NT2/D1 (cell line): ENCODE data around the gene ONECUT2.

Experiments
- DNase-seq: peaks from one replicate; pipeline ENCODE4 v3.0.0-alpha.2; 2011; ENCODE audit warnings: low read depth, low spot score
- H3K27me3 ChIP-seq: 2 replicates; pipeline ENCODE4 v1.6.0; 2011; ENCODE audit warnings: mild to moderate bottlenecking; ENCODE audit not compliant: insufficient read length, insufficient read depth
- H3K36me3 ChIP-seq: 2 replicates; pipeline ENCODE4 v1.6.1; 2011; ENCODE audit warnings: mild to moderate bottlenecking, low read length, mixed read lengths; ENCODE audit not compliant: insufficient read depth, insufficient read length
- H3K4me1 ChIP-seq: 2 replicates; pipeline ENCODE4 v1.5.1; 2011; ENCODE audit not compliant: insufficient read depth, insufficient read length
- H3K4me3 ChIP-seq: 2 replicates; pipeline ENCODE4 v1.5.1; 2011; ENCODE audit warnings: low read depth; ENCODE audit not compliant: insufficient read length
- H3K9ac ChIP-seq: 2 replicates; pipeline ENCODE4 v1.6.0; 2011; ENCODE audit warnings: low read depth; ENCODE audit not compliant: insufficient read length
- H3K9me3 ChIP-seq: 2 replicates; pipeline ENCODE4 v1.5.1; 2011; ENCODE audit warnings: mild to moderate bottlenecking, low read length; ENCODE audit not compliant: insufficient read depth
- SUZ12 ChIP-seq: IDR thresholded peaks from 2 replicates; pipeline ENCODE4 v1.6.1; 2011; ENCODE audit not compliant: insufficient read length, insufficient read depth; ENCODE audit errors: extremely low read depth
- YY1 ChIP-seq: IDR thresholded peaks from 2 replicates; pipeline ENCODE4 v1.6.1; 2011; ENCODE audit not compliant: insufficient read length, insufficient read depth
- ZNF274 ChIP-seq: IDR thresholded peaks from 2 replicates; pipeline ENCODE4 v1.6.1; 2011; ENCODE audit warnings: mild to moderate bottlenecking, low read depth, low read length

Gene ONECUT2

DNA sequence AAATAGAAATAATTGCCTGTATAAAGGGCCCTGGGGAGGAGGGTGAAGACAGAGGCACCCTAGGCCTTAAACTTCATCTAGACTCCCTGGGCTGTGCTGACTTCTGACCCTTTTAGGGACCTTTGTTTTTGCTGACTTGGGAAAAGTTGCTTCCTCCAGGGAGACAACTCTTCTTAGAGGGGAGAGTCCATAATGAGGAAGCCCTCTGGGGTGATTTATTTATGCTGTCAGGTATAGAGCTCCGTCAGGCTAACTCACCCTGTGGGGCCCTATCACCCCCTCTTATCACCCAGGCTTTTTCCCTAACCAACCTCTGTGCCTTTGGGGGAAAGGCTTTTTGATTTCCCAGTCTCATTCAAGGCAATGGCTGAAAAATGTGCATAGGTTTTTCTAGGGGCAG lies 8.1 kb downstream of the ONECUT2 start:
- no peak overlapping the region for H3K4me3 ChIP-seq
- H3K9me3 ChIP-seq, result peaks cover 5% of the 10 kb centered on the region; the same call in 1 of the 2 replicates
- DNase-seq, result no peak
- H3K27me3 ChIP-seq, result peaks cover 79% of the 10 kb centered on the region
- H3K4me1 ChIP-seq, result peaks cover 7% of the 10 kb centered on the region
- TF ChIP-seq SUZ12 (no peak), YY1 (no peak), ZNF274 (no peak)
- no peaks in the 10 kb centered on the region for H3K36me3 ChIP-seq
- no peak overlapping the region for H3K9ac ChIP-seq

DNA sequence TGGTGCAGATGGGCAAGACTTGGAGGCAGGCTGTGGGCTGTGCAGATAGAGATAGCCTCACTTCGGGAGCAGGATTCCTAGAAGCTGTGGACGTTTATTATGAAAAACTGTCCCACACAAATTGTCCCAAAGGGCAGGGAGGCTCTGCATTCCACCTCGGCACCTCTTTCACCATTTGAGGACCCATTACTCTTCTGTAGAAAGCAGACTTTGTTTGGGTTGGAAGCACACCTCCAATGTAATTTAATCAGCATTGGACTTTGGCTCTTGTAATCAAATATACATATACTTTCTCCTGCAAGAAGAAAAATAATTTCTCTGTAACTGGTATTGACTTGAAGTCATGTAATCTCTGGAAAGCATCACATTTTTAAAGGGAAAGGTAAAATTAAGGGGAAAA lies 8.5 kb downstream of the ONECUT2 start:
- Histone ChIP-seq H3K36me3 (no peaks in the 10 kb centered on the region), H3K9ac (no peak overlapping the region), H3K9me3 (peaks cover 5% of the 10 kb centered on the region; the same call in 1 of the 2 replicates), H3K4me1 (peaks cover 7% of the 10 kb centered on the region), H3K4me3 (no peak overlapping the region), H3K27me3 (peaks cover 74% of the 10 kb centered on the region)
- no peak for TF ChIP-seq SUZ12
- no peak for TF ChIP-seq ZNF274
- TF ChIP-seq YY1, result no peak
- DNase-seq, result no peak

DNA sequence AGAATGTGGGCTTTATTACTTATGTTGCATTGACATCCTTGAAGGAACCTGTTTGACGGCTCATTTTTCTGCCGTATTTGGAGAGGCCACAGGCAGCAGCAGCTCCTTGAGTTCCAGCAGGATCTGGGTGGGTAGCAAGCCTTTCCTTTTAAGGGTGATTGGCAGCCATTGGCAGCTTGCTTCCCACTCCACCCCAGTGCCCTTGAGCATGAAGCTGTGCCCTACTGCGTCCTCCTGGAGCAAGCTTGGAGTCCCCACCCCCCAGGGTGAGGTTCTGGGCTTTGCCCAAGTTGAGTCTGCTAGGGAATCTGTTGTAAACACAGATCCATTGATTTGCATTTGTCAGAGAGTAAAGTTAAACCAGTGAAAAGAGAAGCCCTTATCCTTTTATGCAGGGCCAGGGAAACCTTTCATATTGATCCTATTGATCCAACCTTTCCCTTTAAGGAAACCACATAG lies 9.2 kb downstream of the ONECUT2 start:
- TF ChIP-seq YY1 (no peak), ZNF274 (no peak), SUZ12 (no peak)
- Histone ChIP-seq H3K36me3 (no peaks in the 10 kb centered on the region), H3K4me3 (no peak overlapping the region), H3K4me1 (peaks cover 4% of the 10 kb centered on the region), H3K9ac (no peak overlapping the region), H3K27me3 (peaks cover 68% of the 10 kb centered on the region), H3K9me3 (peaks cover 5% of the 10 kb centered on the region; the same call in 1 of the 2 replicates)
- no peak for DNase-seq

DNA sequence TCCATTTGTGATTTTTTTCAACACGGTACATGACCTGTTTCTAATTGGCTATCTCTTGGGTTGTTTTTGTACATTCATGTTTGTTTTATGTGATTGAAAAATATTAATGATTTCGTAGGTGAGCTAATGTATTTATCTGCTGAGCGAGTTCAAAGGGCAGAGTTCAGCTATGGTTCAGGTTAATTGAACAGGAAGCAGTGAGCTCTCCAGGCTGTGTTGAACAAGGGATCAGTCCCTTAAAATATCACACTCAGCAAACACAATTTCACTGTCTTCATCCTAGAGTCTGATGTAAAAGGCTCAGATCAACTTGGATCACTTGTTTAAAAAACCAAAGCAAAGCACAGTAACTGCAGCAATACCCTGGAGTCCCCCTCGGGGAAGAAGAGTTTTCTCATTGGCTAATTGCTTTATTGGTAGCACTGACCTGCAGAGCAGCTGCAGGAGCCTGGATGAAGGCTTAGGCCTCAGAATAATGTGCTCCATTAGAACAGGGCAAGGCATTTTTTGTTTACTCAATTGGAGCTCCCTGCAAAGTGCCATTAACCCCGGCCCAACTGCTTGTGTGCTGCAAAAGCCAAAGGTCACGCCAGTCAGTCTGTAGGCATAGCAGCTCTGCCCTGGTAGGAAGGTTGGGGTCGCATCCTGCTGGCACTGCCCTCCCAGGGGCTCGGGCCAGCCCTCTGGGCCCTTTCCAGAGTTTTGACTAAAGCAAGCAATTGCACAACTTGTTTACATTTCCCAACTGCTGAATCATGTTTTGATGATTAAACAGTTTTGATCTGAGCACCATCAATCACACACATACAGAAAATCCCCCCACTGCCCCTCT lies 10.5 kb downstream of the ONECUT2 start:
- H3K4me3 ChIP-seq, result no peak overlapping the region
- no peak for DNase-seq
- H3K9ac ChIP-seq, result no peak overlapping the region
- H3K9me3 ChIP-seq, result peaks cover 5% of the 10 kb centered on the region; the same call in 1 of the 2 replicates
- TF ChIP-seq ZNF274 (no peak), SUZ12 (no peak), YY1 (no peak)
- H3K27me3 ChIP-seq, result peaks cover 54% of the 10 kb centered on the region
- no peaks in the 10 kb centered on the region for H3K4me1 ChIP-seq
- no peaks in the 10 kb centered on the region for H3K36me3 ChIP-seq

GRCh38 chr18:57446322-57446721 lies 11.1 kb downstream of the ONECUT2 start:
- Histone ChIP-seq H3K27me3 (peaks cover 48% of the 10 kb centered on the region), H3K4me3 (no peak overlapping the region), H3K4me1 (no peaks in the 10 kb centered on the region), H3K9ac (no peak overlapping the region), H3K36me3 (no peaks in the 10 kb centered on the region), H3K9me3 (peaks cover 5% of the 10 kb centered on the region; the same call in 1 of the 2 replicates)
- TF ChIP-seq YY1 (no peak), ZNF274 (no peak), SUZ12 (no peak)
- no peak for DNase-seq

GRCh38 chr18:57447154-57447621 lies 12.0 kb downstream of the ONECUT2 start:
- peaks cover 39% of the 10 kb centered on the region for H3K27me3 ChIP-seq

DNA sequence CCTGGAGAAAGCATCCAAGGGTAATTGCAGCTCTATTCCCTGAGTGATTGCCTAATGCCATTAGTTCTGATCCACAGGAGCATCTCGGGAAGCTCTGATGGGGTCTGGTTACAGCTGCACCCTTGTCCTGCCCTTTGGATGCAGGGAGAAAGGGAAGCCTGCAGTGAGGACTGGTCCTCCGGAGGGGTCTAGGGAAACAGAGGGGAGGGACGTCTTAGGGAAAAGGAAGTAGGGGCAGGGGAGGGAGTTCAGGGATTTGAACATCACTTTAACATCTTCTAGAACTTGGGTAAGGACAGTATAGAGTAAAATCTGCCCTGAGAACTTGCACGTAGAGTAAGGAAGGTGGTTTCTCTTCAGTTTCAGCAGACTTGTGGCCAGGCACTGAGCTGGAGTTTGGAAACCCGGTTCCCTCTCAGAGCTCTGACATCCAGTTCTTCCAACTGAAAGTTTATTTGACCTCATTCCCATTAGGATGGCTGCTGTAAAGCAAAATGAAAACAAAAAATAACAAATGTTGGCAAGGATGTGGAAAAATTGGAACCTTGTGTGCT lies 20.5 kb downstream of the ONECUT2 start:
- no peaks in the 10 kb centered on the region for H3K4me1 ChIP-seq
- TF ChIP-seq YY1 (no peak), SUZ12 (no peak), ZNF274 (no peak)
- H3K9me3 ChIP-seq, result no peaks in the 10 kb centered on the region
- H3K27me3 ChIP-seq, result no peaks in the 10 kb centered on the region
- H3K4me3 ChIP-seq, result no peak overlapping the region
- DNase-seq, result no peak
- no peak overlapping the region for H3K9ac ChIP-seq
- H3K36me3 ChIP-seq, result no peaks in the 10 kb centered on the region

More at GRCh38 chr18:57447154-57447621, 12.0 kb downstream of the ONECUT2 start:
- Histone ChIP-seq H3K36me3 (no peaks in the 10 kb centered on the region), H3K9ac (no peak overlapping the region), H3K4me1 (no peaks in the 10 kb centered on the region), H3K4me3 (no peak overlapping the region), H3K9me3 (peaks cover 3% of the 10 kb centered on the region; the same call in 1 of the 2 replicates)
- DNase-seq, result no peak
- TF ChIP-seq ZNF274 (no peak), YY1 (no peak), SUZ12 (no peak)
